Liver (tissue), 9 donors: ENCODE data around the gene ZNF783. TPM values are rescaled to one million over a fixed set of nuclear protein-coding genes. Genes with fewer than 3 reads are reported as not detected.
"Not testable (repeated sequence)": the region's sequence is repeated elsewhere in the genome, so short reads cannot be mapped to it uniquely, and the experiment has no call there.

Experiments
- DNase-seq: peaks from one replicate; pipeline ENCODE4 v3.0.0-alpha.2; 2017; ENCODE audit warnings: low spot score
- H3K27ac ChIP-seq, 2 donors: one replicate each; pipeline ENCODE4 v1.7.0; 2013; ENCODE audit warnings: inconsistent platforms in 2 of 2, low read length in 2 of 2, control low read depth in 1 of 2, low read depth in 1 of 2, mild to moderate bottlenecking in 1 of 2
- H3K27me3 ChIP-seq, 4 donors: one replicate each; pipeline versions ENCODE4 v1.6.1 to v1.7.0; 2013; ENCODE audit warnings: low read length in 3 of 4, inconsistent platforms in 1 of 4, mild to moderate bottlenecking in 1 of 4, moderate library complexity in 1 of 4; ENCODE audit not compliant: control insufficient read depth in 4 of 4, insufficient read depth in 4 of 4
- H3K36me3 ChIP-seq, 4 donors: one replicate each; pipeline versions ENCODE4 v1.6.1 to v1.7.0; 2013; ENCODE audit warnings: low read length in 3 of 4, mild to moderate bottlenecking in 3 of 4, low read depth in 1 of 4, moderate library complexity in 1 of 4; ENCODE audit not compliant: control insufficient read depth in 4 of 4, insufficient read depth in 3 of 4
- H3K4me1 ChIP-seq, 4 donors: one replicate each; pipeline versions ENCODE4 v1.6.1 to v1.7.0; 2013; ENCODE audit warnings: low read length in 3 of 4, mild to moderate bottlenecking in 3 of 4, moderate library complexity in 1 of 4; ENCODE audit not compliant: control insufficient read depth in 4 of 4, insufficient read depth in 4 of 4
- H3K4me3 ChIP-seq, 3 donors: one replicate each; pipeline versions ENCODE4 v1.6.1 to v1.7.0; 2013; ENCODE audit warnings: low read length in 3 of 3, control low read depth in 1 of 3, low read depth in 1 of 3, mild to moderate bottlenecking in 1 of 3
- H3K9ac ChIP-seq, 2 donors: one replicate each; pipeline ENCODE4 v1.7.0; 2013; ENCODE audit warnings: low read length in 2 of 2, mild to moderate bottlenecking in 2 of 2, moderate library complexity in 2 of 2, control low read depth in 1 of 2, low read depth in 1 of 2
- H3K9me3 ChIP-seq, 4 donors: one replicate each; pipeline versions ENCODE4 v1.6.1 to v1.7.0; 2013; ENCODE audit warnings: low read length in 3 of 4; ENCODE audit not compliant: control insufficient read depth in 4 of 4
- ATF3 ChIP-seq: IDR thresholded peaks from 2 replicates; pipeline ENCODE4 v1.6.1; 2016; ENCODE audit warnings: antibody characterized with exemption
- CTCF ChIP-seq: fragments of 150-350 bp; IDR thresholded peaks from 2 replicates; pipeline ENCODE4 v1.5.1; 2017; ENCODE audit warnings: improper control_type of control experiment, low read depth, low read length; ENCODE audit not compliant: missing input control
- EGR1 ChIP-seq, 2 donors: IDR thresholded peaks; 2 replicates each; pipeline ENCODE4 v1.6.1; 2016 to 2018; ENCODE audit warnings: antibody characterized with exemption in 2 of 2, low read depth in 2 of 2
- FOXA2 ChIP-seq: IDR thresholded peaks from 2 replicates; pipeline ENCODE4 v1.6.1; 2016; ENCODE audit warnings: antibody characterized with exemption
- HNF4A ChIP-seq, 2 donors: conservative IDR thresholded peaks; 2 replicates each; pipeline ENCODE4 v1.6.1; 2016; ENCODE audit warnings: antibody characterized with exemption in 2 of 2, mild to moderate bottlenecking in 2 of 2
- HNF4G ChIP-seq: IDR thresholded peaks from 2 replicates; pipeline ENCODE4 v1.6.1; 2016; ENCODE audit warnings: antibody characterized with exemption
- NR2F2 ChIP-seq: IDR thresholded peaks from 2 replicates; pipeline ENCODE4 v1.6.1; 2016; ENCODE audit warnings: antibody characterized with exemption
- RAD21 ChIP-seq, 2 donors: IDR thresholded peaks; 2 replicates each; pipeline ENCODE4 v1.6.1; 2016; ENCODE audit warnings: antibody characterized with exemption in 2 of 2, mild to moderate bottlenecking in 2 of 2
- RXRA ChIP-seq, 2 donors: IDR thresholded peaks; 2 replicates each; pipeline ENCODE4 v1.6.1; 2017 to 2018; ENCODE audit warnings: antibody characterized with exemption in 2 of 2, mild to moderate bottlenecking in 1 of 2
- SP1 ChIP-seq: IDR thresholded peaks from 2 replicates; pipeline ENCODE4 v1.6.1; 2018; ENCODE audit warnings: antibody characterized with exemption, mild to moderate bottlenecking
- TAF1 ChIP-seq: conservative IDR thresholded peaks from 2 replicates; pipeline ENCODE4 v1.6.1; 2016; ENCODE audit warnings: antibody characterized with exemption, mild to moderate bottlenecking
- YY1 ChIP-seq: IDR thresholded peaks from 2 replicates; pipeline ENCODE4 v1.6.1; 2016; ENCODE audit warnings: antibody characterized with exemption, mild to moderate bottlenecking
- WGBS: extraction: QIAGEN DNeasy Blood & Tissue Kit; methylation state at CpG from one replicate; pipeline ENCODE4 v1.1.7; 2013; 5-methylcytosine and 5-hydroxymethylcytosine counted together
- polyA plus RNA-seq, 2 donors: library from polyadenylated mRNA; stranded (reverse) in 1 of 2; unstranded in 1 of 2; fragments of 200-250 nt in 1 of 2; fragments of >200 nt in 1 of 2; fragmentation: Nextera tagmentation in 1 of 2; extraction: Ambion mirVana in 1 of 2; gene quantifications; one replicate each; pipeline versions ENCODE4 v1.2.1 to v1.2.3, GENCODE V29; 2013 to 2015
- total RNA-seq, 2 donors: library from RNA; depleted of rRNA; stranded (reverse); fragments of >200 nt; gene quantifications; one replicate each; pipeline ENCODE4 v1.2.3, GENCODE V29; 2014
- TF ChIP-seq, protein P1 (sequence below): IDR thresholded peaks from 2 replicates; pipeline ENCODE4 v1.6.1; 2016; ENCODE audit warnings: antibody characterized with exemption
- TF ChIP-seq, protein P2 (sequence below): IDR thresholded peaks from 2 replicates; pipeline ENCODE4 v1.6.1; 2016; ENCODE audit warnings: antibody characterized with exemption
- donor health status: healthy.
- donor health status: healthy.
- donor health status: healthy.
- donor health status: healthy.
- donor health status: healthy.

ZNF783 gene
- total and polyA plus RNA-seq, 4 donors: 1.5 to 4.3 (median 1.8) TPM

DNA sequence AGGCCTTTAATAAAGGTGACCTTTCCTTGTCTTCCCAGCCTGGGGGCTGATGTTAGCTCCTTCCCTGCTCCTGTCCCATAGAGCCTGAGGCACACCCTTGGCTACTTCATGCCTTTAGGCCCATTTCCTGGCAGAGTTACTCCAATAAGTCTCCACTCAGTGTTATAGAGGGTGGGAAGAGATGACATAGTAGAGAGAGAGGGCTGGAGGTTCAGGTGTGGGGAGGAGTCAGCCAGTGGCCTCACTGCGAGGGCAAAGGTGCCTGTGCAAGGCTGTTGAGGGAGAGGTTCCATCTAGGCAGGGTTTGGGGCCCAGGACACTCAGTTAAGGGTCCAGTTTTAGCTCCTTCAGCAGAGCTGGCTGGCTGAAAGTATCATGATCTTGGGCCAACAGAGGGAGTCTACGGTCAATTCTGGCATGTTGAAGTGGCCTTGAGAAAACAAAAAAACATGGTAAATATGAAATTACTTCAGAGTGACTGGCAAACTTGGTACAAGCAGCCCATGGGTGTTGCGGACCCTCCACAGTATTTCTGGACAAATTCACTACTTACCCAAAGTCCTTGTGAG lies 67.9 kb downstream of the ZNF783 start:
- WGBS: 59% methylated on average over 3 of the region's 3 CpGs
- Histone ChIP-seq H3K9ac (no peak overlapping the region), H3K9me3 (no peaks in the 10 kb centered on the region), H3K27me3 (no peaks in the 10 kb centered on the region), H3K4me3 (no peak overlapping the region), H3K27ac (peak overlapping the region; percentile 4 to 57), H3K4me1 (peaks cover 11 to 36% (median 28%) of the 10 kb centered on the region in 4 donors), H3K36me3 (no peaks in the 10 kb centered on the region)
- DNase-seq: no peak
- TF ChIP-seq YY1 (no peak), FOXA2 (no peak), ATF3 (no peak), RAD21 (IDR thresholded peaks at IDR 0.05) (no peak)

GRCh38 chr7:149330914-149331567 lies 69.0 kb downstream of the ZNF783 start:
- no peak overlapping the region for H3K27ac ChIP-seq
- WGBS: 81% methylated on average over 2 of the region's 2 CpGs
- TF ChIP-seq, protein P1, sequence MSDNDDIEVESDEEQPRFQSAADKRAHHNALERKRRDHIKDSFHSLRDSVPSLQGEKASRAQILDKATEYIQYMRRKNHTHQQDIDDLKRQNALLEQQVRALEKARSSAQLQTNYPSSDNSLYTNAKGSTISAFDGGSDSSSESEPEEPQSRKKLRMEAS: no peak
- H3K4me3 ChIP-seq: no peak overlapping the region
- DNase-seq: no peak
- no peaks in the 10 kb centered on the region for H3K9me3 ChIP-seq
- H3K36me3 ChIP-seq: no peaks in the 10 kb centered on the region
- H3K27me3 ChIP-seq: no peaks in the 10 kb centered on the region
- peaks cover 11 to 36% (median 28%) of the 10 kb centered on the region in 4 donors for H3K4me1 ChIP-seq
- no peak overlapping the region for H3K9ac ChIP-seq

- 76% methylated on average over 16 of the region's 18 CpGs for WGBS
- not testable (repeated sequence) for H3K9ac ChIP-seq, H3K27me3 ChIP-seq, H3K27ac ChIP-seq, H3K36me3 ChIP-seq, H3K9me3 ChIP-seq, H3K4me3 ChIP-seq, DNase-seq
- TF ChIP-seq RXRA (IDR thresholded peaks at IDR 0.05): peak in 1 of 2 donors; percentile 5
- peaks cover 11 to 36% (median 28%) of the 10 kb centered on the region in 4 donors for H3K4me1 ChIP-seq
These were observed 70.8 kb downstream of the ZNF783 start for GRCh38 chr7:149332602-149333320.

GRCh38 chr7:149333321-149333717 lies 71.3 kb downstream of the ZNF783 start:
- peaks cover 11 to 35% (median 25%) of the 10 kb centered on the region in 4 donors for H3K4me1 ChIP-seq
- H3K36me3 ChIP-seq: no peaks in the 10 kb centered on the region
- TF ChIP-seq, protein P2, sequence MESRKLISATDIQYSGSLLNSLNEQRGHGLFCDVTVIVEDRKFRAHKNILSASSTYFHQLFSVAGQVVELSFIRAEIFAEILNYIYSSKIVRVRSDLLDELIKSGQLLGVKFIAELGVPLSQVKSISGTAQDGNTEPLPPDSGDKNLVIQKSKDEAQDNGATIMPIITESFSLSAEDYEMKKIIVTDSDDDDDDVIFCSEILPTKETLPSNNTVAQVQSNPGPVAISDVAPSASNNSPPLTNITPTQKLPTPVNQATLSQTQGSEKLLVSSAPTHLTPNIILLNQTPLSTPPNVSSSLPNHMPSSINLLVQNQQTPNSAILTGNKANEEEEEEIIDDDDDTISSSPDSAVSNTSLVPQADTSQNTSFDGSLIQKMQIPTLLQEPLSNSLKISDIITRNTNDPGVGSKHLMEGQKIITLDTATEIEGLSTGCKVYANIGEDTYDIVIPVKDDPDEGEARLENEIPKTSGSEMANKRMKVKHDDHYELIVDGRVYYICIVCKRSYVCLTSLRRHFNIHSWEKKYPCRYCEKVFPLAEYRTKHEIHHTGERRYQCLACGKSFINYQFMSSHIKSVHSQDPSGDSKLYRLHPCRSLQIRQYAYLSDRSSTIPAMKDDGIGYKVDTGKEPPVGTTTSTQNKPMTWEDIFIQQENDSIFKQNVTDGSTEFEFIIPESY: no peak
- TF ChIP-seq, protein P1: no peak
- TF ChIP-seq TAF1: no peak
- TF ChIP-seq HNF4G: no peak
- no peak for TF ChIP-seq YY1
- no peak for TF ChIP-seq RAD21 (IDR thresholded peaks at IDR 0.05)
- TF ChIP-seq SP1: no peak
- no peak for TF ChIP-seq FOXA2
- TF ChIP-seq RXRA (IDR thresholded peaks at IDR 0.05): no peak
- no peak for TF ChIP-seq HNF4A (conservative IDR thresholded peaks at IDR 0.05)
- no peak for TF ChIP-seq ATF3
- no peak for TF ChIP-seq NR2F2
- no peak for TF ChIP-seq CTCF
- no peak for TF ChIP-seq EGR1 (IDR thresholded peaks at IDR 0.05; ENCODE audit: low read depth in 2 of 2)
- no peak overlapping the region for H3K9ac ChIP-seq
- H3K9me3 ChIP-seq: no peaks in the 10 kb centered on the region
- no peaks in the 10 kb centered on the region for H3K27me3 ChIP-seq
- DNase-seq: no peak
- no peak overlapping the region for H3K4me3 ChIP-seq
- no peak overlapping the region for H3K27ac ChIP-seq
